NCI-H82 treated with DMSO at 0.1 percent for 48 hours (cell line): ENCODE measurements around the gene CDH24.

Experiments used
- DNase-seq: peaks from one replicate; lab custom pipeline; 2025; ENCODE audit not compliant: unreplicated experiment; lab: John Stamatoyannopoulos, UW

The CDH24 gene

GRCh38 chr14:23063601-23064000 lies 6.3 kb upstream of the CDH24 start:
- no peak for DNase-seq

- DNase-seq: no peak
These were observed 4.7 kb upstream of the CDH24 start for GRCh38 chr14:23062002-23062401.

- DNase-seq: no peak
These were observed 3.4 kb upstream of the CDH24 start for GRCh38 chr14:23060536-23061260.

- no peak for DNase-seq
These were observed 1.6 kb upstream of the CDH24 start for GRCh38 chr14:23058654-23059504.

- DNase-seq: no peak
These were observed 685 bp upstream of the CDH24 start for GRCh38 chr14:23057757-23058653.

- no peak for DNase-seq
These were observed 970 bp downstream of the CDH24 start for GRCh38 chr14:23056145-23056955.

- no peak for DNase-seq
These were observed 1.6 kb downstream of the CDH24 start for GRCh38 chr14:23055621-23056144.

- DNase-seq: no peak
These were observed 2.2 kb downstream of the CDH24 start for GRCh38 chr14:23055147-23055550.

GRCh38 chr14:23054000-23054811 lies 3.1 kb downstream of the CDH24 start:
- no peak for DNase-seq

- DNase-seq: no peak
These were observed 3.9 kb downstream of the CDH24 start for GRCh38 chr14:23053426-23053825.

GRCh38 chr14:23052671-23053070 lies 4.6 kb downstream of the CDH24 start:
- no peak for DNase-seq

- no peak for DNase-seq
These were observed 5.1 kb downstream of the CDH24 start for GRCh38 chr14:23052182-23052623.

- no peak for DNase-seq
These were observed 5.9 kb downstream of the CDH24 start for GRCh38 chr14:23051141-23052057.

GRCh38 chr14:23049011-23049410 lies 8.3 kb downstream of the CDH24 start:
- DNase-seq: no peak

GRCh38 chr14:23047751-23048693 lies 9.3 kb downstream of the CDH24 start:
- DNase-seq: no peak

GRCh38 chr14:23047034-23047634 lies 10.2 kb downstream of the CDH24 start:
- no peak for DNase-seq
